Activated CD8-positive, alpha-beta memory T cell treated with anti-CD3 and anti-CD28 coated beads for 4 hours (primary cell): ENCODE results near the gene EPAS1.

Experiments used
- DNase-seq, 2 donors: peaks; one replicate each; pipeline ENCODE4 v3.0.0-alpha.2; 2020; ENCODE audit warnings: low read depth in 2 of 2

The EPAS1 gene

GRCh38 chr2:46339676-46340459, 42.7 kb downstream of the EPAS1 start:
- DNase-seq, result no peak

DNA sequence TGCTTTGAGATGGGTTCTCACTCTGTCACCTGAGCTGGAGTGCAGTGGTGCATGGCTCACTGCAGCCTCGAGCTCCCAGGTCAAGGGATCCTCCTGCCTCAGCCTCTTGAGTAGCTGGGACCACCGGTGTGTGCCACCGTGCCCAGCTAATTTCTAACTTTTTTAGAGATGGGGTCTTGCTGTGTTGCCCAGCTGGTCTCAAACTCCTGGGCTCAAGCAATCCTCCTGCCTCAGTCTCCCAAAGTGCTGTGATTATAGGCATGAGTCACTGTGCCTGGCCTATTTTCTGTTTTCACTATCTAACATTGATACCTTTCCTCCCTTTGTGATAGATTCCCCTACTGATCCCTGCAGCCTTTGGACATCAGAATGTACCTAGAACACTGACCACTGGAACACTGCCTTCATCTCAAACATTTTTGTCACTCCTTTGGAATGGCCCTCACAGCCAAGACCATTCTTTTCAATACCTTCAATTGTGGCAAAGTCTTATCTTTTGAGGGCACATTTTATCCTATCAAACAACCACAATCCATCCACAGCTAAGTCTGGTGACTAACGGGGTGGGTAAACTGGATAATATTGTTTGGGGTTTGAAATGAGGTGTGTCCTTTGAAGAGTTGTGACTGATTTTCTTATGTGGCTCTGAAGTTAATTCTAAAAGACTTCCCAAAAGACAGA, 43.7 kb downstream of the EPAS1 start:
- DNase-seq, result no peak

DNA sequence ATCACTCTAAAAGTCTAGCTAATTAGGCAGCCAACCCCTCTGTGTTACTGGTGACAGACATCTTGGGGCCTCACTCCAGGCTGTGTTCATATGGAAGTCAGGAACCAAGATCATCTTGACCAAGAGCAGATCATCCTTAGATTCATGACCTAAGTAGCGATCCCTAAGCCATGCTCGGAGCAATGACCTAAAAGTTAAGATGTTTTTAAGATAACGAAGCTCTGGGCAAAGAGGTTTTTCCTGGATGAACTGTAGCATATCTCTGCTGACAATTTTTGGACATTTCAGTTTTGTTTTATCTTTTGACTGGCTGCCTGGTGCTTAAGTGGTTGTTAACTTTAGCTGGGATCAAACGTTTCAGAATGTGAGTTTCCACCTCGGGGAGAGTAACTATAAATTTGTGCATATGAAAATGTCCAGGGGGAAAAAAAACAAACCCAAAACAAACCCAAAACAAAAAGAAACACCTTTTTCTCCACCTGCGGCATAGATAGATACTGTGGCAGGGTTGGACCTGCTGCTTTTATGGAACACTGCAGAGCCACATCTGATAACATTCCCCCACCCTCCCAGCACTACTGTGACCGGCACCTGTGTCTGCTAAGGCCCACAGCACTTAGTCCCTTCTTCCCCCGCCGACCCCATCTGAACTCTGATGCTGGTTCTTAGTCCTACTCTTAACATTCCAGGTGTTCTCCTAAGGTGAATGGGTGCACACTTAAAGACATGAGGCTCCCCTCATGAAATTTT, 45.5 kb downstream of the EPAS1 start:
- DNase-seq, result no peak

- no peak for DNase-seq
Measured at GRCh38 chr2:46344706-46345105, 47.5 kb downstream of the EPAS1 start.

- DNase-seq, result no peak
Measured at GRCh38 chr2:46345775-46346174, 48.6 kb downstream of the EPAS1 start.

DNA sequence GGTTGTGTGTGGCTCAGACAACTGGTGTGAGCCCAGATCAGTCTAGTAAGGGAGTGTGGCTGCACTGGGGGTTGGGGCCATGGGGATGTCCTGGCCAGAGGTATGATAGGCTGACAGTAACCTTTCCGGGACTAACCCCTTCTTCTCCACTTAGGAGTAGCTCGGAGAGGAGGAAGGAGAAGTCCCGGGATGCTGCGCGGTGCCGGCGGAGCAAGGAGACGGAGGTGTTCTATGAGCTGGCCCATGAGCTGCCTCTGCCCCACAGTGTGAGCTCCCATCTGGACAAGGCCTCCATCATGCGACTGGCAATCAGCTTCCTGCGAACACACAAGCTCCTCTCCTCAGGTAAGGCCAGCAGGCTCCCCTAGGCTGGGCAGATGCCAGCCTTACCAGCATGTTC, 49.5 kb downstream of the EPAS1 start:
- no peak for DNase-seq

DNA sequence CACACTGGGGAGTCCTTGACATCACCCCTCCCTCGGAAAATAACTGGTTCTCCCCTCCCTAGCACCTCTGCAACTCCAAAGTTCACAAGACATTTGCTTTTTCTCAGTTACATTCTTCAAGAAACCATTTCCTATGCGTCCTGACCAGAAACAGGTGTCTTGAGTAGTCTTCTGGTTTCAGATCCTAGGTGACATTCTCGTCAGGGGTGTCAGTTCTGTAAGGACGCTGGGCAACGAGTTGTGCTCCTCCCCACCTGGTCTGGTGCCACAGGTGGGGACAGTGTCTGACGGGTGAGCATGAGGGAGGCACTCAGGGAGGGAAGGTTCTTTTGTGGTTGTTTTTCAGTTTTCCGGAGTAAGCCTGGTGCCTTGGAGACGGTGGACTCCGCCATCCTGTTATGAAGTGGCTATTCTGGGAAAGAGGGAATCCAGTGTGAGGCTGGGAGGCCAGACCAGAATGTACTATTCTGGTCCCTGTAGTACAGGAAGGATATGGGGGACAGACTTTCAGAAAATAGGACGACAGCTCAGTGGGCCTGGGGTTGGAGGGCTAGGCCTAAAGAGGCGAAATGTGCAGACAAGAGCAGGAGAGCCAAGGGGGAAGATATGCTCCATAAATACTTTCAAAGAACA, 50.6 kb downstream of the EPAS1 start:
- no peak for DNase-seq

- DNase-seq, result no peak
Measured at GRCh38 chr2:46349115-46349547, 51.9 kb downstream of the EPAS1 start.

GRCh38 chr2:46350029-46350689, 53.0 kb downstream of the EPAS1 start:
- DNase-seq, result no peak

DNA sequence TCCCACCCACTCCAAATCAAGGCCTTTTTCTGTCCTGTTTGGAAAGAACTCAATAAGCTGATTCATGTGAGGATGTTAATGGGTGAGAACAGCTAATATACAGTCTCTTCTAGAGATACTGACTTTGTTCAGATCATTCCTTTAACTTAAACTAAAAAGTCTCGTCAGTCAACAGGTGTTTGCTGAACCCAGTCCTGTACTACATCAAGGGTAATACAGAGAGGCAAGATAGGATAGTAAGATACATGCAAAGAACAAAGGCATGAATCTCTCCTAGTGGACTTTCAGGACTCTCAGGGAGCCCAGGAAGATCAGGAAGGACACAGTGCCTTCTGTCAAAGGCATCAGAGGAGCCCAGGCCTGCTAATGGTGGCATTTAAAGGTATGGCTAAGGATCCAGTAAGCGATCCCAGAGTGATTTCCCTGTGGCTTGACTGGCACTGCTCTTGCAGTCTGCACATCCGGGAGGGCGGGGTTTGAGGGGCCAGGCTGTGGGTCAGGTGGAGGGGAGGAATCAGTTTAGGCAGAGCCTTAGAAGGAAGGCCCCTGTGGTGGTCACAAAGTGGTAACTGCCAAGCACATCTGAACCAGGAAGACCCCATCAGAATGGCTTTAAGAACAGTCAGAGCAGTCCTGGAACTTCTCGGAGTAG, 54.0 kb downstream of the EPAS1 start:
- no peak for DNase-seq

GRCh38 chr2:46351750-46352138, 54.5 kb downstream of the EPAS1 start:
- DNase-seq, result peak; percentile 18 to 28

DNA sequence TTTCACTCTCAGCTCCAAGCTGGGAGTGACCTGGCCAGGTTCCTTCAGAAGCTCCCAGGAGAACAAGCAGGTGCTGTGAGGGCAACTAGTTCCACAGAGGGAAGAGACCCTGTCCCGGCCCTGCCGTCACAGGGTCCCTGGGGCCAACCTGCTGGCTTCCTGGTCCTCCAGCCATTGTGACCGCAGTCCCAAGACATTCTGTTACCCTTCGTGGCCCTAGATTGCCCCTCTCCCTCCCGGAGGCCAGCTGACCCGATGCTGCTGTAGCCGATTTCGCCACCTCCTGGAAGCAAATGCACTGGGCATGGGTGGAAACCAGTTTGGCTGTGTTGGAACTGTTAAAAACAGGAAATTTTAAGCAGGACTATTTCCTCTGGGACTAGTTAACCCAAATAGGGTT, 55.4 kb downstream of the EPAS1 start:
- DNase-seq, result no peak

DNA sequence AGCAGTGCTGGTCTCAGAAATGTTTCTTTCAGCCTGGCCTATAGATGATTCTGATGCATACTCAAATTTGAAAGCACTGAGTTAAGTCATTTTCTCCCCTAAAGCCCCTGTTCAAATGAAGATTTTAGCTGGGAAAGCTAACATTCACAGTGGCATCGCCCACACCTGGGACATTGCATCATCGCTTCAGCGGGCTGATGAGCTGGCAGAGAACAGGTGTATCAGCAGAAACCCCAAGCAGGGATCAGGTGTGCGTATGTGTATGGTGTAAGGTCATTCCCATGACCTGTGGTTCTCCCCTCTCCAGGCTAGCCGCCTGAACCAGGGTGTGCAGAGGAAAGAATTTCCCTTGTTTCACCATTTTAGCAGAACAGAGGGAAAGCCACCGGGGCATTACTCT, 56.3 kb downstream of the EPAS1 start:
- DNase-seq, result no peak

DNA sequence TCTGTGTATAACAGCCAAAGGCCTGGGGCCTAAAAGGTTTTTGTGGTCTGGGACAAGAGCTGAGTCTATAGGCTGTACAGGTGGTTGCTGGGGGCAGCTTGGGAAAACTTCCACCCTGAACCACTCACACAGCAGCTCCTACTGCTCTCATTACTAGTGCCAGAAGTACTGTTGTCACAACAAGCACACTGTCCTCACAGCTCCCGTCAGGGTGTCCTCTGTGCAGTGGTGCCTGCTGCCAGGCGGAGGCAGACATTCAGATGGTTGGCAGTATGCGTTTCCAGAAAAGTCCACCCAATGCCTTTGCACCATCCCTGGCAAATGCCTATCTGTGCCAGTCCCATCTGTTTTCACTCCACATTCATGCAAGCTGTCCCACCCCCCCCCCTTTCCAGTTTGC, 58.5 kb downstream of the EPAS1 start:
- no peak for DNase-seq

GRCh38 chr2:46356991-46357390, 59.8 kb downstream of the EPAS1 start:
- DNase-seq, result no peak

DNA sequence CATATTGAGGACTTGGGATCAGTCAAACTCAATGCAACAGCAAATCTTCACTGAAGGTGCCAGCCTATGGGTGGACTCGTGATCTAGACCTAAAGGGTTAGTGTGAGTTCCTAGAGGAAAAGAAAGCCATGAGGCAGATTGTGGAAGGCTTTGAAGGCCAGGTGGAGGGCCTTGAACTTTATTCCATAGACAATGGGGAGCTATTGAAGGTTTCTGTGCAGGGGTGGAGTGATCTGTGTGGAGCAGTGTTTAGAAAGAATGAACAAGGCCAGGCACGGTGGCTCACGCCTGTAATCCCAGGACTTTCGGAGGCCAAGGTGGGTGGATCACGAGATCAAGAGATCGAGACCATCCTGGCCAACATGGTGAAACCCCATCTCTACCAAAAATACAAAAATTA, 61.5 kb downstream of the EPAS1 start:
- DNase-seq, result no peak

GRCh38 chr2:46360303-46360702, 63.1 kb downstream of the EPAS1 start:
- no peak for DNase-seq

GRCh38 chr2:46361920-46362666, 64.9 kb downstream of the EPAS1 start:
- DNase-seq, result no peak

- no peak for DNase-seq
Measured at GRCh38 chr2:46362667-46363012, 65.4 kb downstream of the EPAS1 start.

GRCh38 chr2:46363535-46364170, 66.4 kb downstream of the EPAS1 start:
- no peak for DNase-seq
